Brain microvascular endothelial cell (primary cell): Measurements from ENCODE around the gene RAET1G.
"Not testable (repeated sequence)": the region's sequence is repeated elsewhere in the genome, so short reads cannot be mapped to it uniquely, and the experiment has no call there.

Source experiments
- DNase-seq: peaks from one replicate; pipeline ENCODE4 v3.0.0-alpha.2; 2020
- H3K27ac ChIP-seq: fragments of 250-450 bp; sonication (Bioruptor Pico); 2 replicates; pipeline ENCODE4 v1.5.1; 2020; ENCODE audit warnings: mild to moderate bottlenecking, moderate library complexity
- H3K27me3 ChIP-seq: fragments of 250-450 bp; sonication (Bioruptor Pico); replicated peaks from 2 replicates; pipeline ENCODE4 v1.5.1; 2020; ENCODE audit warnings: mild to moderate bottlenecking
- H3K36me3 ChIP-seq: fragments of 250-450 bp; sonication (Bioruptor Pico); replicated peaks from 2 replicates; pipeline ENCODE4 v1.5.1; 2020; ENCODE audit warnings: mild to moderate bottlenecking
- H3K4me3 ChIP-seq: 2 replicates; pipeline ENCODE4 v1.5.1; 2011; ENCODE audit warnings: low read depth, mild to moderate bottlenecking, control low read depth, low read length, moderate library complexity
- in situ Hi-C: cut with HindIII; loops from 2 replicates; pipeline ENCODE4 v1.10.0; 2017; ENCODE audit warnings: low sequenced_read_pairs, low pct_ligation_motif_present
- TF ChIP-seq, protein P1 (sequence below): IDR thresholded peaks from 2 replicates; pipeline ENCODE4 v1.5.1; 2011; ENCODE audit warnings: low read depth, mild to moderate bottlenecking, moderate library complexity, low read length, control low read depth, inconsistent platforms; ENCODE audit errors: missing control alignments

RAET1G gene

DNA sequence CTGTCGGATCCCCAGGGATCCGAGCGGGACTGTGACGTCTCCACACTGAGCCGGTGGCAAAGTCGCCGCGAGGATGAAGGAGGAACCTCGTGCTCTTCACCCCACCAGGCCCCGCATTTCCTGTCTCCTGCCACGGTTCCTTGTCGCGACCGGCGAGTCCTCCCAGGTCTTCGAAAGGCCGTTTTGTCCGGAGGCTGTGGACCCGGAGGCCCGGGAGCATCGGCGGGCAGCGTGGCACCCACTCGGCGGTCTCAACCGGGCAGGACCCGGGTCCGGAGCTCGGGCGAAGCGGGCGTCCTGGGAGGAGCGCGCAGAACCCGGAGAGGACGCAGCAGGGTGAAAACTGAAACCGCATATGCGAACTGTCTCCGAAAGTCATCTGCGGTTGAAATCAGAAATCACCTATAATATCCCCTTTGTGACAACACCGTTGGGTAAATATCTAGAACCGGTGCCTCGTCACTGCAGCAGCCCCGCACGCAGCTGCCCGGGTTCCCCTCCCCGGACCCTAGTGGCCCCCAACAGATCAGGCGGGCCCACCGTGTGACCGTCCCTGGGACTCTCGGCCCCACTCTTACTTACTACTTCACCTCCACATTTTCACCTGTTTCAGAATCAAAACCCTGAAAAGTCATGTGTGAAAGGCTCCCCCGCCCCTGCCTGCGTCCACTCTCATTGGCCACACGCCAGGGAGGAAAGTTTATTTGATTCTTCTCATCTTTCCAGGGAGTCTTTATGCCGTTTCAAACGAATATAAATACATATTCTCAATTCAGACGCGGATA lies 15.8 kb upstream of the RAET1G start:
- DNase-seq: no peak
- H3K36me3 ChIP-seq: no peaks in the 10 kb centered on the region
- H3K4me3 ChIP-seq: peak overlapping the region; percentile 43
- peaks cover 44% of the 10 kb centered on the region for H3K27me3 ChIP-seq
- TF ChIP-seq, protein P1, sequence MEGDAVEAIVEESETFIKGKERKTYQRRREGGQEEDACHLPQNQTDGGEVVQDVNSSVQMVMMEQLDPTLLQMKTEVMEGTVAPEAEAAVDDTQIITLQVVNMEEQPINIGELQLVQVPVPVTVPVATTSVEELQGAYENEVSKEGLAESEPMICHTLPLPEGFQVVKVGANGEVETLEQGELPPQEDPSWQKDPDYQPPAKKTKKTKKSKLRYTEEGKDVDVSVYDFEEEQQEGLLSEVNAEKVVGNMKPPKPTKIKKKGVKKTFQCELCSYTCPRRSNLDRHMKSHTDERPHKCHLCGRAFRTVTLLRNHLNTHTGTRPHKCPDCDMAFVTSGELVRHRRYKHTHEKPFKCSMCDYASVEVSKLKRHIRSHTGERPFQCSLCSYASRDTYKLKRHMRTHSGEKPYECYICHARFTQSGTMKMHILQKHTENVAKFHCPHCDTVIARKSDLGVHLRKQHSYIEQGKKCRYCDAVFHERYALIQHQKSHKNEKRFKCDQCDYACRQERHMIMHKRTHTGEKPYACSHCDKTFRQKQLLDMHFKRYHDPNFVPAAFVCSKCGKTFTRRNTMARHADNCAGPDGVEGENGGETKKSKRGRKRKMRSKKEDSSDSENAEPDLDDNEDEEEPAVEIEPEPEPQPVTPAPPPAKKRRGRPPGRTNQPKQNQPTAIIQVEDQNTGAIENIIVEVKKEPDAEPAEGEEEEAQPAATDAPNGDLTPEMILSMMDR: no peak
- in situ Hi-C loops: no loop called here
- H3K27ac ChIP-seq: no peak overlapping the region

DNA sequence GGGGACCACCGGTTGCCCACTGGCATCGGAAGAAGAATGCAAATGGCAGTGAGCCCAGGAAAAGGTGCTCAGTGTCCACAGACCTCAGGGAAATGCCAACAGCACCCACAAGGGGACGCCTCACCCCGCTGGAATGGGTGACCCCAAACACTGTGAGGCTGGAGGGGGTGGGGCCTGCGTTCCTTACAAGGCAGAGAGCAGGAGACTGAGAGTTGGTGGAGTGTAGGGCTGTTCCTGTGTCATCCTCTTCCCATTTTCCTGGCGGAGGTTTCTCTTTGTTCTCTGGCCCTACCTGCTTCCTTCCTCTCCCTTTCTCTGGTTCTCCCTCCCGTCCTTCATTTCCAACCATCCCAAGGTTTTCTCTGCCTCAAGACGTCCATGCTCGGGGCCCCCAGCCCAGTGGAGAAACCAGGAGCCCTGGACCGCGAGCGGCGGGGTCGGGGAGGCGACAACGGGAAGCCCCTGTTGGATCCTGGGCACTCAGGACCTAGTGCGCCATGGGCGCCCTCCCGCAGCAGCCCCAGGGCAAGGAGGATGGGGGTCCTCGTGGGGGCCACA lies 15.2 kb upstream of the RAET1G start:
- H3K27ac ChIP-seq, in situ Hi-C loops, DNase-seq, H3K36me3 ChIP-seq: not testable (repeated sequence)
- Histone ChIP-seq H3K27me3 (peaks cover 44% of the 10 kb centered on the region), H3K4me3 (peak overlapping the region; percentile 43)

DNA sequence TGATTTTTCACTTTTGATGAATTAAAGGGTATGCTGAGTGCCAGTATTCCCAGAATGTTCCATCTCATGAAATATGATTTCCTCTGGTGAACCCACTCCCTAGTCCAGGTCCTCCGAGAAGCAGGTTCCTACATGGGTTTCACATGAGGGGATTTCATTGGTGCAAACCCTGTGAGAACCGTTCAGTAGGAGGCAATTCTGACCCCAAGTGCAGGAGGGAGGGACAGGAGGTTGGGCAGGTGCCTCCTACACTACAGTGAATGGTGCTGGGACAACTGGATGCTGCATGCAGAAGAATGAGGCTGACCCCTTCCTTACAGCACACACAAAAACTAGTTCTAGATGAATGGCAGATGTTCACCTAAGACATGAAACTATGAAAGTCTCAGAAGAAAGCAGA lies 13.8 kb upstream of the RAET1G start:
- H3K4me3 ChIP-seq: no peak overlapping the region
- DNase-seq: no peak
- peaks cover 46% of the 10 kb centered on the region for H3K27me3 ChIP-seq
- TF ChIP-seq, protein P1: no peak
- H3K27ac ChIP-seq: no peak overlapping the region
- in situ Hi-C loops: no loop called here
- no peaks in the 10 kb centered on the region for H3K36me3 ChIP-seq

DNA sequence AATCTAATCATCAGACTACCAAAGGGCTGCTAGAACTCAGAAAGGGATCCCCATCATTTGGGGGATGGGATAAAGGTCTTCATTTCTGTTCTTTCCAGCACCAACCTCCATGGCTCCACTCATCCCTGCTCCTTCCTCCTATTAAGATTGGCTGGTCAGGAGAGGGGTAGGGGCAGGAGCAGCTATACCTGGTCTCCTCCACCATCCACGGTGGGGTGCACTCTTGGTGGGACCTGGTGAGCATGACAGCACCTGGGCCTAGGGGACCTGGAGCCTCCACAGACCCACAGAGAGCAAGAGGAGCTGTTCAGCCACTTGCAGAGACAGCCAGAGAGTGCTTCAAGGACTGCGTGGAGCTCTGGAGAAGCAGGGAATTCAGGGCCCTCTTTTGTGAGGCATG lies 12.7 kb upstream of the RAET1G start:
- Histone ChIP-seq H3K4me3 (no peak overlapping the region), H3K27ac (no peak overlapping the region), H3K36me3 (no peaks in the 10 kb centered on the region), H3K27me3 (peaks cover 44% of the 10 kb centered on the region)
- TF ChIP-seq, protein P1: no peak
- in situ Hi-C loops: no loop called here
- DNase-seq: no peak

DNA sequence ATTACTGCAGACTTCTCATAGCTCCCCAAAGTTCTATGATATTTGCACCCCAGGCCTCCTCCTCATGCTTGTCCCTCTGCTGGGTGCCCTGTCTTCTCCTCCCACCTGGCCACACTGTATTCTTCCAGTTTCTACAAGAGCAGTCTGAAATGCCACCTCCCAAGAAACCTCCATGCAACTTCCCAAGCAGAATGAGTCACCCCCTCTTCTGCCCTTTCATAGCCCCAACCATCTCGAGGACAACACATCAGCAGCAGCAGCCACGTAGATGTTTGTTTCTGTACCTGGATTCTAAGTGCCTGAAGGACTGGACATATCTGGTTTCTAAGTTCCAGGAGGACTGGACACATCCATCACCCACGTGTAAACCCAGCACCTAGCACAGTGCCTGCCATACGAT lies 12.3 kb upstream of the RAET1G start:
- in situ Hi-C loops: no loop called here
- H3K27ac ChIP-seq: no peak overlapping the region
- no peak overlapping the region for H3K4me3 ChIP-seq
- H3K36me3 ChIP-seq: no peaks in the 10 kb centered on the region
- peaks cover 42% of the 10 kb centered on the region for H3K27me3 ChIP-seq
- DNase-seq: no peak
- TF ChIP-seq, protein P1: no peak

DNA sequence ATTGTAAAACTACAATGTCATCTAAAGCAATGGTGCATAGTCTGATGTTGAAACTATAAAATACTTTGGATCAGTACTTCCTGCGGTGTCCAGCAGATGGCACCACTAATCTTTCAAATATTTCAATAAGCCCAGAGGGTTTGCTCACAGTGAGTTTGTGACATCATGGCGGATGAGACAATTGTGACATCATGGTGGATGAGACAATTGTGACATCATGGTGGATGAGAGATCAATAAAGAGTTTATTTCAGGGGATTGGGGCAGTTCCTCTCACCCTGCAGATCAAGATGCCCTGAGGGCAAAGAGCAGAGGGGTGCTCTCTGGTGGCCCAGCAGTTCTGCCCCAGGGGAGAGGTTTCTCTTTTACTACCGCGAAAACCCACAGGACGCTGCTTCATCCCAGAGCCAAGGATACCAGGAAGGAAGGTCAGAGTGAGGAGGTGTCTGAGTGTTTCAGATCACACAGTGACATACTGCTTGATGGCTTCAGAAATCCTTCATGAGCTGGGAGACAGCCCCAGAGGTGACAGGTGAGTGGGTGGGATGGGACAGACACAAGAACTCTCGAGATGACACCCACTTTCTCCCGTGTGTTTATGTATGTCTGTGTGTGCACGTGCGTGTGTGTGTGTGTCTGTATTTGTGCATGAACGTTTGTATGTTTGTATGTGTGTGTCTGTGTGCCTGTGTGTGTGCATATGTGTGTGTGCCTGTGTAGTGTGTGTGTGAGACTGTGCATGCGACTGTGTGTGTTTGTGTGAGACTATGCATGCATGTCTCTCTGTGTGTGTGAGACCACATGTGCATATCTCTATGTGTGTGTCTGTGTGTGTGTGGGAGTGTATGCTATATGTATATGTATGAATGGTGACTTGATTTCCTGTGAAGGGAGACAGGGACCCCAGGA lies 11.6 kb upstream of the RAET1G start:
- DNase-seq: peak; percentile 83
- H3K4me3 ChIP-seq: no peak overlapping the region
- TF ChIP-seq, protein P1: peak; percentile 73

More for the DNA sequence above, 11.6 kb upstream of the RAET1G start:
- no peak overlapping the region for H3K27ac ChIP-seq
- in situ Hi-C loops: no loop called here
- peaks cover 40% of the 10 kb centered on the region for H3K27me3 ChIP-seq
- no peaks in the 10 kb centered on the region for H3K36me3 ChIP-seq
